ENCODE data around the gene CCL5.

The CCL5 gene

GRCh38 chr17:35920229-35920628 lies 40.1 kb upstream of the CCL5 start:
- Histone ChIP-seq H3F3A (ENCODE audit: insufficient read depth, low read length) (no peaks in the 10 kb centered on the region), H3K9me3 (ENCODE audit: low read length) (no peaks in the 10 kb centered on the region), H3K27me3 (ENCODE audit: insufficient read depth, low read length) (no peaks in the 10 kb centered on the region), H3K27ac (ENCODE audit: low read depth, low read length, poor library complexity, severe bottlenecking) (no peak overlapping the region), H2AFZ (ENCODE audit: low read length) (no peak overlapping the region), H3K4me3 (ENCODE audit: low read depth, low read length, poor library complexity, severe bottlenecking) (no peak overlapping the region), H3K4me1 (ENCODE audit: insufficient read depth, low read length, severe bottlenecking) (no peaks in the 10 kb centered on the region), H4K20me1 (ENCODE audit: insufficient read depth, low read length) (no peaks in the 10 kb centered on the region), H3K79me2 (ENCODE audit: insufficient read depth, low read length) (no peaks in the 10 kb centered on the region), H3K4me2 (ENCODE audit: low read length) (no peak overlapping the region), H3K36me3 (ENCODE audit: insufficient read depth, low read length) (peaks cover 56% of the 10 kb centered on the region), H3K9me2 (ENCODE audit: low read depth, low read length) (no peaks in the 10 kb centered on the region), H3K9ac (ENCODE audit: low read length) (no peak overlapping the region)
- TF ChIP-seq CTCF (IDR thresholded peaks at IDR 0.05; ENCODE audit: low read length): no peak
- TF ChIP-seq EZH2 (IDR thresholded peaks at IDR 0.05; ENCODE audit: borderline replicate concordance, low read length): no peak

- Histone ChIP-seq H3K79me2 (ENCODE audit: insufficient read depth, low read length) (no peaks in the 10 kb centered on the region), H3K4me1 (ENCODE audit: insufficient read depth, low read length, severe bottlenecking) (no peaks in the 10 kb centered on the region), H2AFZ (ENCODE audit: low read length) (no peak overlapping the region), H3K9me3 (ENCODE audit: low read length) (no peaks in the 10 kb centered on the region), H3K27me3 (ENCODE audit: insufficient read depth, low read length) (no peaks in the 10 kb centered on the region), H3K27ac (ENCODE audit: low read depth, low read length, poor library complexity, severe bottlenecking) (no peak overlapping the region), H3K4me3 (ENCODE audit: low read depth, low read length, poor library complexity, severe bottlenecking) (no peak overlapping the region), H3K4me2 (ENCODE audit: low read length) (no peak overlapping the region), H4K20me1 (ENCODE audit: insufficient read depth, low read length) (no peaks in the 10 kb centered on the region), H3K9ac (ENCODE audit: low read length) (no peak overlapping the region), H3K36me3 (ENCODE audit: insufficient read depth, low read length) (peaks cover 42% of the 10 kb centered on the region), H3F3A (ENCODE audit: insufficient read depth, low read length) (no peaks in the 10 kb centered on the region), H3K9me2 (ENCODE audit: low read depth, low read length) (no peaks in the 10 kb centered on the region)
- no peak for TF ChIP-seq EZH2 (IDR thresholded peaks at IDR 0.05; ENCODE audit: borderline replicate concordance, low read length)
- TF ChIP-seq CTCF (IDR thresholded peaks at IDR 0.05; ENCODE audit: low read length): no peak
Observed at GRCh38 chr17:35918665-35919064, 38.5 kb upstream of the CCL5 start.

GRCh38 chr17:35917519-35918213 lies 37.5 kb upstream of the CCL5 start:
- Histone ChIP-seq H3K9me3 (ENCODE audit: low read length) (no peaks in the 10 kb centered on the region), H3K27me3 (ENCODE audit: insufficient read depth, low read length) (no peaks in the 10 kb centered on the region), H3F3A (ENCODE audit: insufficient read depth, low read length) (no peaks in the 10 kb centered on the region), H3K27ac (ENCODE audit: low read depth, low read length, poor library complexity, severe bottlenecking) (no peak overlapping the region), H4K20me1 (ENCODE audit: insufficient read depth, low read length) (no peaks in the 10 kb centered on the region), H3K9ac (ENCODE audit: low read length) (no peak overlapping the region), H3K4me1 (ENCODE audit: insufficient read depth, low read length, severe bottlenecking) (no peaks in the 10 kb centered on the region), H3K4me2 (ENCODE audit: low read length) (no peak overlapping the region), H3K36me3 (ENCODE audit: insufficient read depth, low read length) (peaks cover 34% of the 10 kb centered on the region), H3K79me2 (ENCODE audit: insufficient read depth, low read length) (no peaks in the 10 kb centered on the region), H3K4me3 (ENCODE audit: low read depth, low read length, poor library complexity, severe bottlenecking) (no peak overlapping the region), H3K9me2 (ENCODE audit: low read depth, low read length) (no peaks in the 10 kb centered on the region), H2AFZ (ENCODE audit: low read length) (no peak overlapping the region)
- TF ChIP-seq EZH2 (IDR thresholded peaks at IDR 0.05; ENCODE audit: borderline replicate concordance, low read length) (no peak), CTCF (IDR thresholded peaks at IDR 0.05; ENCODE audit: low read length) (no peak)
